ENCODE results near the gene IL18R1.

The IL18R1 gene

DNA sequence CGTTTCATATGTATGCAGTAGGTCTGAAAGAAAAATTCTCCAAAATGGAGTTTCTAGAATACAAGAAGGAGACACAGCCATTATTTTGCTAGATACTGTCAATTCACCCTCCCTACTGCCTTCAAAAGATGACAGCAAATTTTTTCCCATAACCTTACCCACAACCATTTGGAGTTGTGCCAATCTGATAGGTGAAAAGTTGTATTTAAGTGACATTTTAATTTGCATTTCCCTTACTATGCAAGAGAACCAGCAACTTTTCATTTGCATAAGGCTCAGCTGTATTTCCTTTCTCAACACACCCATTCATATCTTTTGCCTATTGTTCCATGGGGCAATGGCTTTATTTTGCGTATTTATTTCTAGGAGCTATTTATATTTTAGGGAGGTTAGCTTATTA, 36.0 kb downstream of the IL18R1 start:
- no peak for DNase-seq (ENCODE audit: low spot score)

DNA sequence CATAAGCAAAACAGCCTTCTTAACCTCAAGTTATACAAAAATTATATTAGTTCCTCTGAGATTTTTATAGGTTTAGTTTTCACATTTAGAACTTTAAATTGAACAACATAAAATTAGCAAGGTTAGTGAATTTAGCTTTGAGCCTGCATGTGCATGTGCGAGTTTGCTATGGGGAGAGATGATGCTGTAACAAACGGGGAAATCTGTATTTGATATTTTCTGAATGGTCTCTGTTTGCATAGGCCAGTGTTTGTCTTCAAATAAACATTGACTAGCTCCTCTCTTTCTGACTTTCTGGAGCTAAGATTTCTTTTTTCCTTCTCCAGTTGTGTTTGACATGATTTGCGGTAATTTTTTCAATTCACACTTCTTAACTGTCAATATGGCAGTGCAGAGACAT, 36.5 kb downstream of the IL18R1 start:
- no peak for DNase-seq (ENCODE audit: low spot score)

DNA sequence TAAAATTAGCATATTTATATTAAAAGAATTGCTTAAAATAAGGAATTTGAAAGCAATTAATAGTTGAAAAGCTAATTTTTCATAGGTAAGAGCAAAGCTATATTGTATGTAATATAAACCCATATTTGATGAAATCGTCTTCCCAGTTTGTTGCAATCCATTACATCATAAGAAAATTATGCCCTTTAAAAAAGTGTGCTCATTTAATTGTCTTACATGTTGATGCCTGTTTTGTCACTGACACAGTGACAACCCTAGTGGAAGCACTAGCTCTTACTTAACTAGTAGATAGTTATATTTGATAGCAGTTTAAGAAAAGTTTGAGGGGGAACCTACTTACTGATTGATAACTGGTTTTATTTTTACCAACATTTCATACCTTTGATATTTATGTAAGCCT, 37.3 kb downstream of the IL18R1 start:
- no peak for DNase-seq (ENCODE audit: low spot score)

DNA sequence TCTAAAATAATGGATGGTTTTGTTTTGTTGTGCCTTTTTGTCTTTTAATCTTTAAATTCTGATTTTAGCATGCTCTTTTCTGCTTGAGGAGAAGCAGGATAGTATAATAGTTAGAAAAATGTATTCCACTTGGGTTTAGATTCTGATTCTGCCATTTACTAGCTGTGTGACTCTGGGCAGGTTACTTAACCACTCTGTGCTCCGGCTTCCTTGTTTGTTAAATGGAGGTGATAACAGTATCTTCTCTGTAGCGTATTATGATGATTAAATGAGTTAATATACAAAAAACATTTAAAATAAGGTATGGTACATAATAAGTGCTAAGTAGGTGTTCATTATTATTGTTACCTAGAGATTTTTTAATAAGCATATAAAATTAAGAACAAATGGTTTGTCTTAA, 40.4 kb downstream of the IL18R1 start:
- DNase-seq (ENCODE audit: low spot score), result no peak

DNA sequence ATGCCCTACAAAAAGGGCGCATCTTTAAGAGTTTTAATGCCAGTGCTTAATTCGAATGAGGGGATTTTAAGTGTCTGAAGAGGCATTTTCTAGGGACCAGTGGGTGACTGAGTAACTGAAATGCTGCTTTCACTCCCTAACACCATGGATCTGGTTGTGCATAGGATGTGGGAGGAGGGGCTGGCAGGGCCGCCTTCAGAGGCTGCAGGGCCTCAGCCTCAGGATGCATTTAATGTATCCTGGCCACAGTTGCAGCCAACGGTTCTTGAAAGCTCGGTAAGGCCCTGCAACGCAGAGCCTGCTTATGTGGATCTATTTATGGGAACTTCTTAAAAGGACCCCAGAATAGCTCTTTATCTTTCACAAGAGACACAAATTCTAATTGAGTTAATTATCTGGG, 41.6 kb downstream of the IL18R1 start:
- no peak for DNase-seq (ENCODE audit: low spot score)

DNA sequence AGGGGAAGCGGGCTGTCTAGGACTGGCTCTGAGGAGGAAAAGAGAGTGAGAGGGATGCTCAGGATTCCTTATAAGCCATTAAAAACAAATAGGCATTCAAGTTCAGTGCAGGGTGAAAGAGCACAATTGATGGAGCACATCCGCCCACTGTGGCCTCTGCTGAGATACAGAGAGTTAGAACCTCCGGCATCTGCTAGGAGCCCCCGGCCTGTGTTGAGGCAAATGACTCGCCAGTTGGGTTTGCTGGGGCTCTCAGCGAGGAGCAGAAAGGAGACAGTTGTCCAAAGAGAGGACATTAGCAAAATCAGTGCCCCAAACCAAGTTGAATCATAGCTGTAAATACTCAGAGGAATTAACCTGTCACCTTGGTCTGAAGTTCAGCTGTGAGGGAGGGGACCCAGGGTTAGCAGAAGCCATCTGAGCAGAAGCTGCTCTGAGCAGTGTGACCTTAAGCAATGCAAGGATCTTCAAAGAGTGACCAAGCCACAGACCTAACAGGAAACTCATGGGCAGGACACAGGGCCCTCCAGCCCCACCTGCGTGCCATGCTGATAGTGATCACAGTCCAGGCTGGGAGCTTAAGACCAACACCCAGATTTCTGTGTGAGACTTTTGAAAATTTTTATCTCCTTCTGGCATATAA, 44.0 kb downstream of the IL18R1 start:
- DNase-seq (ENCODE audit: low spot score), result no peak

DNA sequence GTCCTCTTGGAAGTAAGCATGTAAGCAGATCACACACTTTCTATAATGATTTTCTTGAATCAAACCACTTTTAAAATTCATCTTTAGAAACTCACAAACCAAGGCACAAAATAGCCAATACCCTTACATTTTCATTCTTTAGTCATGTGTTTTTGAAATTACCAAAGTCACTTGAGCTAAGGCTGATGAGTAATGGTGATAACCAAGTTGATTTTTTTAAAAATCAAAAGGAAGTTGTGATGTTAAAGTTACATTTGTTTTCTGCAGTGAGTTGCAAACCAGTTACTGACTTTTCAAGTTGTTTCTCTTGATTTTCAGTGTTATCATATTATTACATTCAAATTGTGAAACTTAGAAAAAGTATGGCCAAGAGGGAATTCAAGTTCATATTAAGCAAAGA, 45.9 kb downstream of the IL18R1 start:
- no peak for DNase-seq (ENCODE audit: low spot score)

DNA sequence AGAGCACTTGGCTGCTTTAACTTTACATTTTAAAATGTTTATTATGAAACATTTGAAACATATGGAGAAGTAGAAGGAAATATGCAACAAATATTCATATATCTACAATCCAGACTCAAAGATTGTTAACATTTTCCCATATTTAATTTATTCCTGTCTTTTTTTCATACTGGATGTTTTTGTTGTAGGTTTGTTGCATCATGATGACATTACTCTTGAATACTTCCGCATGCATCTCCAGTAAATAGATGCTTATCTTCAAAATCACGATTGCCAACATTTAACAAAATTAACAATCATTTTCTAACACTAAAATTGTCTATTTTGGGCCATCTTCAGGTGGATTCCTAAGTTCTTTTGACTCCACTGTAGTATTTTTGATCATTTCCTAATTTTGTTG, 46.3 kb downstream of the IL18R1 start:
- no peak for DNase-seq (ENCODE audit: low spot score)

DNA sequence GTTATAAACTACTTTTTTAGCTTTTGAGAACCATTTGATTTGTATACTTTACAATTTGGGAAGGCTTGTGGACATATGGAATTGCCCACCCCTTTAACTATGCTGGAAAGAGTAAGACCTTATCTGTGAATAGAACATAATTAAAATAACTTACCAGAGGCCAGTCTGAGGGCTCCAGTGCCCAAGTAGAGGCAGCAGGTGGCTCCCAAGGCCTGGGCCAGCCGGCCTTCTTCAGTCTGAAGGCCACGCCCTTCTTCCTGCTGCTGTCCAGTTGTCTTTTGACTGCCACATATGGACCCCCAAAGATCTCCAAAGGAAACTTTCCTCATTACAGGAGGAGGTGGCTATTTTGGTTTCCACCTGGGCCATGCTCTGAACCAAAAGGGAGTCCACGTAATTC, 55.4 kb downstream of the IL18R1 start:
- no peak for DNase-seq (ENCODE audit: low spot score)

DNA sequence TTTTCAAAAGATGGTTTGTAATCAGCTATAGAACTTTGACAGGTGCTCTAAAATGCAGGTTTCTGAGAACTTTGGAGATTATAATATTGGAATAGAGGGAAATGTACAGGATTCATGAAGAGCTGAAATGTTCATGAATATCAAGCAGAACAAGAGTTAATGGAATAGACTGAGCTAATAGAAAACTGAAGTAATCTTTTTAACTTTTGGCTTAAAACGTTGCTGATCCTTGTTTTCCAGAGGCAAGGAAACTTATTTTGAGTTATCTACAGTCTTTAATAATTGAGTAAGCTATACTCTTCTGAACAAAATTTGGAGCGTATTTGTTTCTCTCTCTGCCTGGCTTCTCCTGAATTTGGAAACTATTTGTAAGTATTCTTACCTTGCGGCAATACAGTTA, 56.6 kb downstream of the IL18R1 start:
- DNase-seq (ENCODE audit: low spot score), result no peak

DNA sequence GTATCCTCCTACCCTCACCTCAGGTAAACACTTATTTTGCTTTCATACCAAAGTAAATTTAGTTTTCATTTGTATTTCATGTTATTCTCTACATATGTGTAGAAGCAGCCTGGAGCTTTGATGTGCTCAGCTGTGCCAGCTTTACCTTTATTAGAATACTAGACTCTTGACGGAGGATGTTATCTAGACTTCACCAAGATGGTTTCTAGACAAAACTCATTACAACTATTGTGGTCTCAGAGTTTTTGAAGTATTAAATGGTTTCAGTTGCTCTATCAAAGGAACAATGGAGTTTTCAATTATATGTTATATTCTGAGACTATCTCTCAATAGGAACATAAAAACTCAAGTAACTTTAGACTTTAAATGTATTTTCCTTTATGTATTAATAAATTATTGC, 62.4 kb downstream of the IL18R1 start:
- no peak for DNase-seq (ENCODE audit: low spot score)

DNA sequence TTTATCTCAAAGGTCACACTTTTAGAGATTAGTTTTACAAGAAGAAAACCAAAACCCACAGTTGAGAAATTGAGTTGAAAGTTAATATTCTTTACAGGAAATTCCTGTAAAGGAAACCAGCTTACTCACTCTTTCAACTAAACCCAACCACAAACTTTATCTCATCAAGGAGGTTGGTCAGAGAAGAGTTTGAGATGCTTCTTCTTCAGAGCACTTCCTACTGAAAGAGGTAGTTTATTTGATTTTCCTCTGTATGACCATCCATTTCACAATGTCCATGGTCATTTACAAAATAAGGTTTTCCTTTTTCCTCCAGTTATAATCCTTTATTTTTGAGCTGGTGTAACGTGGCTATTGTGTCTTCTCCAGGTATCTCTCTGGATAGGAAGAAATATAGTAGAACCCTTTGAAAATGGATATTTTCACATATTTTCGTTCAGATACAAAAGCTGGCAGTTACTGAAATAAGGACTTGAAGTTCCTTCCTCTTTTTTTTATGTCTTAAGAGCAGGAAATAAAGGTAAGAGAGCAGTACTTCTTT, 62.9 kb downstream of the IL18R1 start:
- DNase-seq (ENCODE audit: low spot score), result no peak

DNA sequence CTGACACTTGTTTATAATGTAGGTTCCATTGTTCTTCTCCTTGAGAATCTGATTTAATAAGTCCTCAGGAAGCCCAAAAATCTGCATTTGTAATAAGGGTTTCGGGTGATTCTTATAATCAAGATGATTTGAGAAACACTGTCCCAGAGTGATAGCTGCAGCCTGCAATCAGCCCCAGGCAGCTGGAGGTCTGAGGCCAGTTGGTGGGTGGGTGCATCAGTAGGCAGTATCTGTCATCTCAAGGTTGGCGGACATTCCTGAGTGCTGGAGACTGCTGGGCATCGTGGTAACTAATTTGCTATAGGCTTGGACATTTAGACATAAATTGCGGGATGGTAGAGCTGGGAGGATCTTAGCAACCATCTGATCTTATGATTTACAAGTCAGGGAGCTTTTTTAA, 64.7 kb downstream of the IL18R1 start:
- DNase-seq (ENCODE audit: low spot score), result no peak

DNA sequence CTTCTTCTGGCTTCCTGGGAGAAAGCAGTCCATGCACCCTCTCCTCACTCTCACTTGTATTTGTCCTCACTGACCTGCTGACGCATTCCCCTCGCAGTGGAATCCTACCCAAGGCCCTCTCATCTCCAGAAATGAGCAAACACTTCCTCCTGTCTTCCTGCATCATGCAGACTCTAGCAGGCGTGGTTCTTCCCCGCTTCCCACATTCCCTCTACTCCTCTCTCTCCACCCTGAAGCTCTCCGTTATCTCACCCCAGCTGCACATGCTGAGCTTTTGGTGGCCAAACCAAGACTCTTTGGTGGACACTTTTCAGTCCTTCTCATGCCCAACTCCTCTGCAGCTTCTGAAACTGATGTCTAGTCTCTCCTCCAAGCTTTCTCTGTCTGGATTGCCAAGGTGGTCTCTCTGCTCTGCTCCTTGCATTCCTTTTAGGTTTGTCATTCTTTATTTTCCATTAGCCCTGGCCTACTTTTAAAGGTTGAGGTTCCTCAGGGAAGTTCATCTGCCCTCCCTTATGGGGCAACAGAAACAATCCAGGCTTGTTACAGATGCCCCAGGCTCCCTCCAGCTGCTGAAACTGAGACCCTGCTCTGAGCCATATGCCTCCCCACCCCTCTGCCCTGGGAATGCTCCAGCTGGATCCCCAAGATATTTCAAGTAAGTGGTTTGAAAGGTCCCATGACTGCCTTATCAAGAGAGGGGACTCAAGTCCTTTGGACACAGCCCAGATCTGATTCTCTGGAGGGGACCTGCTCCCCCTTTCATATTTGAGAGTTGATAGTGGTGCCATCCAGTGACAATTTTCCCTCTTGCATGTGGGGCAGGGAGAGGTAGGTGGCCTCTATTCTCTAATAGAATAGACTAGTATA, 66.5 kb downstream of the IL18R1 start:
- no peak for DNase-seq (ENCODE audit: low spot score)

DNA sequence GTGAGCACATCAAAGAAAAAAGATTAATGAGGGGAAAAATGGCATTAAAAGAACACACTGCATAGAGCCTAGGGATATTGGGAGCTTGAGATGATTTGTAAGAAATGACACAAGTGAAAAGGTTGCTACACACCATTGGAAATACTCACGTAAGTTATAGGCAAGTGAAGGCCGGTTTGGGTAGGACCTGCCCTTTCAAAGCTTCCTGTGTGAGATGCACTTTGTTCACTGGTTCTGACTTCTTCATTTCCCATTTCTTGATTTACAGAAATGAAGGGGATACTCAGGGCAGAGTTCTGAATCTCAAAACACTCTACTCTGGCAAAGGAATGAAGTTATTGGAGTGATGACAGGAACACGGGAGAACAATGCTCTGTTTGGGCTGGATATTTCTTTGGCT, 67.3 kb downstream of the IL18R1 start, which contains the start of gene IL18RAP:
Gene IL18RAP (plus strand): TSS at position 251 of the 400 bp plus-strand sequence. CDS start 118 bp downstream, at position 369.
- DNase-seq (ENCODE audit: low spot score), result no peak

DNA sequence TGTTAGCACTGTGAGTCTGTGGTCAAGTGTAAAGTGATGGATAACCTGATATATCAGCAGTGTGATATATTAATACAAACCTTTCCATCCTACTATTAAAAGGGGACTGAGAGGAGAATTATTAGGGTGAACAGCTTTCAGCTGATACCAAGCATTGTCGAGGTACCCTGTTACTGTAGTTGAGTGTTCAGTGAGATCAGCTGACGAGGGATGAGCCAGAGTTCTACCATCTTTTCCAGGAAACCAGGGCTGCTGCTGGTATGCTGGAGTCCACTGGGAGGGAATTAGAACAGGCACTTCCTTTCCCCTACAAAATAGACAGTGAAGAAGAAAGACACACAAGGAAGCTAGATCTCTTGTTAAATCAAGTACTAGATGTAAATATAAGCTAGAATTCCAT, 67.8 kb downstream of the IL18R1 start:
- DNase-seq (ENCODE audit: low spot score), result no peak

DNA sequence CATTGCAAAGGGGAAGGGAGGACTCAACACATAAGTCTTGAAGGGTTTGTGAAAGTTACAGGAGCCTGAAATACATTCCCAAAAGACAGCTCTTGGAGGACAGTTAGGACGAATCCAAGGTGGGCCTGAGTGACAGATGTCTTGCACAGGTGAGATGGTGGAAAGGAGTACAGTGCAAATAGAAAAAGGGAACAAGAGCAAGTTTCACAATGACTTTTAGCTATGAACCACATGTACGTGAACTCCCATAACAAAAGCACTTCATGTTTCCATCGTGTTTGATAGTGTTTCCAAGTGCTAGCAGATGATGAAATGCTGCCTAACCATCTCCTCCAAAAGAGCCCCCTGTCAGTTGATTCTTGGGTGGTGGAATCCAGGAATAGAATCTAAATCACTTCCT, 69.2 kb downstream of the IL18R1 start:
- peak; percentile 11 for DNase-seq (ENCODE audit: low spot score)

DNA sequence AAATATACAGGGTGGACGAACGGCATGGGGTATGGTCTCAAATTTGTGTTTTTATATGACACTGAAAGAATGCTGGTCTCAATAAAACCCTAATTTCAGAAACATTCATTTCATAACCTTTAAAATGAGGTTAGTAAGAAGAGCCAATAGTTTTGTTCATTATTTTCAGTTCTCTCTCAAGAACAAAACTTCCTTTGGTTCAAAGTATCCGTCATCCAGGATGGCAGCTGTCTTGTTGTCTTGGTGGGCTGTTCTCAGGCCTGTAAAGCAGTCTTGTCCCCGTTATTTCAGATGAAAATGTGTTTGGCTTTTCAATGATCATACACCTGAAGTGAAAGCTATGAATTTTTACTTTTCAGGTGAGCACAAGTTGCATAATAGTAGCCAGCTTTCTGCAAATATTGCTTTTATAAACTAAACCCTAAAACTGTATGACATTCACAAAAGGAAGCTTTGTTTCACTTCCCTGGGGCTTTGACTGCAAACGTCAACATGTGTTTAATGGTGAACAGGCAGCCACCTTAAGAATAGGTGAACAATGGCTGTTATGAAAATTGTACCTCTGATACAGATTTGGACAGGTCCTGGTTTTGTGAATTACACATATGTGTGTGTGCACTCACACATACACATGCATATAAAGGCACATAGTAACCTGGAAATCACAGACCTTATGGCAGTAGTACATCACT, 70.0 kb downstream of the IL18R1 start:
- no peak for DNase-seq (ENCODE audit: low spot score)

DNA sequence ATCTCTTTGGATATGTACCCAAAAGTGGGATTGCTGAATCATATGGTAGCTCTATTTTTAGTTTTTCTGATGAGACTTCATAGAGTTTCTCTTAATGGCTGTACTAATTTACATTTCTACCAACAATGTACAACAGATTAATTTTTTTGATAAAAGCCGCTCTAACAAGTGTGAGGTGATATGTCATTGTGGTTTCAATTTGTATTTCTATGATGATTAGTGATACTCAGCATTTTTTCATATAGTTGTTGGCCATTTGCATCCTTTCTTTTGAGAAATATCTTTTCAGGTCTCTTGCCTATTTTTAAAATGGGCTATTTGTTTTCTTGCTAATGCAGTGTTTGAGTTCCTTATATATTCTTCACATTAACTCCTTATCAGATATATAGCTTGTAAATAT, 71.7 kb downstream of the IL18R1 start:
- DNase-seq (ENCODE audit: low spot score), result no peak

DNA sequence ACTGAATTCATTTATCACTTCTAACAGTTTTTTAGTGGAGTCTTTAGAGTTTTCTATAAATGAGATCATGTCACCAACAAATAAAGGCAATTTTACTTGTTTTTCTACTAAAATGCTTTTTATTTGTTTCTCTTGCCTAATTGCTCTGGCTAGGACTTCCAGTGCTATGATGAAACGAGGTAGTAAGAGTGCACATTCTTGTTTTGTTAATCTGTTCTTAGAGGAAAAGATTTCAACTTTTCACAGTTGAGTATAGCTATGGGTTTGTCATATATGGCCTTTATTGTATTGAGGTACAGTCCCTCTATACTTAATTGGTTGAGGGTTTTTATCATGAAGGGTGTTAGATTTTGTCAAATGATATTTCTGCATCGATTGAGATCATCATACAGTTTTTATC, 73.0 kb downstream of the IL18R1 start:
- DNase-seq (ENCODE audit: low spot score), result no peak

DNA sequence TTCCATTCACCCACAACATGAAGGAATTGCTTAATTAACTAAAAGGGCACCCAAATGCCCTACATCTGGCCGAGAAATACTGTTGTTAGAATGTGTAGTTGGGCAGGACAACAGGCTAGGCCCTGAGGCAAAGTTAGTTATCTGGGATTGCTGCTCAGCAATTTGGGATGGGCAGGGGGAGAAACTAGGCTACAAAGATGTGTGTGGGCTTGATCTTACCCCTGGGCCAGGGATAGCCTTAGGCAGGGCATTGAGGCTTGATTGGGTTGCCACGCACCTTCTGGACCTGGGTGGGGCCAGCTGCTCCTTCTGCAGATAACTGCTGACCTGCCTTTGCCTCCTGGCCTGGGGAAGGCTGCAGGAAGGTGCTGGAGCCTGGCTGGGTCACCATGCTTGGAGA, 76.8 kb downstream of the IL18R1 start:
- DNase-seq (ENCODE audit: low spot score), result no peak

DNA sequence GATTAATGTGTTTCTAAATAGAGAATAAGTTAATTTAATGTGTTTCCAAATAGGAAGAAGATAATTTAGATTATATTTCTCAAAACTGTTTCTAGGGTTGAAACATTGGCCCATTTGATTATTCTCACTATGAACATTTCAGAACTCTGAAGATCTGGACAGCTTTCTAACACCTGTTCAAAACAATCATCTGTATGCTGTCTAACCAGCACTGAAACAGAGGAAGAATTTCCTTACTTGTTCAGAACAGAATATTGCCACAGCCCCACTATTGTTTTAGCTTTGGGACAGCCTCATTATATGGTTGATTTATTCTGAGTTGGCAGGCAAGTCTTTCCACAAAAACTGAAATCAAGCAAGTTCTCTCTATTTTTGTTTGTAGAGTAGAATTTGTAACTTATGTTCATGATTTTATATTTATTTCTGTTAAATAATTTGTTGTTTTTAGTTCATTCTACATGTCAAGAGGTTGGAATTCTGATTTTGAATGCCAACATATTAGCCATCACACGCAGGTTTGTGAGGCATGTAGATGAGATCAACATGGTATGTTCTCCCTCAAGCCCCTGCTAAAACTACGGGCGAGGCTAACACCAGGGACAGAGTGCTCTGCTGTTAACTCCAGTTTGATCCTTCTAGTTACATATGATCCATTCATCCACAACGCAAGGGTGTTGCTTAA, 78.5 kb downstream of the IL18R1 start:
- no peak for DNase-seq (ENCODE audit: low spot score)

Measured in pons (tissue), 1 donor.